GM21737 (cell line): Measurements from ENCODE around the gene GDF9.

Experiments
- ATAC-seq: cut with Tn5 transposase; IDR thresholded peaks from one replicate; pipeline ENCODE4 v1.9.1; 2021; ENCODE audit warnings: mild to moderate bottlenecking, moderate library complexity; ENCODE audit not compliant: unreplicated experiment

Gene GDF9

GRCh38 chr5:132822650-132823480 lies 43.4 kb downstream of the GDF9 start:
- ATAC-seq: no peak

DNA sequence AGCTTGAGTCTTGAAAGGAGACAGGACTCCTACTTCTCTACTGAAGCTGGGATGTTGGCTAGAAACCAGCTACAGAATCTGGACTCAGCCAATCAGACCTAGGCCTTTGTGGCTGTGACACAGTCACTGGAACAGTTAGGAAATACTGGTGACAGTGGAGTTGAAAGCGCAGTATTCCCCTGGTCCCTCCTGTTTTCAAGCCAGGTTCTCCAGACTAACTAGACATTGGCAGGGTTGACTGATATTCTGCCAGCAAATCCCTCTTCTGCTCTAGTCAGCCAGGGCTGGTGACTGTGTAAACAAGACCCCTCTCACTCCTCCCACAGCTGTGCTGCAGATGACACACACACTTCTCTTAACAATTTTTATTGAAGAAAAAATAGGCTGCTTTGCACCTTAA lies 44.5 kb downstream of the GDF9 start:
- ATAC-seq: no peak

GRCh38 chr5:132821350-132821749 lies 44.9 kb downstream of the GDF9 start:
- no peak for ATAC-seq

DNA sequence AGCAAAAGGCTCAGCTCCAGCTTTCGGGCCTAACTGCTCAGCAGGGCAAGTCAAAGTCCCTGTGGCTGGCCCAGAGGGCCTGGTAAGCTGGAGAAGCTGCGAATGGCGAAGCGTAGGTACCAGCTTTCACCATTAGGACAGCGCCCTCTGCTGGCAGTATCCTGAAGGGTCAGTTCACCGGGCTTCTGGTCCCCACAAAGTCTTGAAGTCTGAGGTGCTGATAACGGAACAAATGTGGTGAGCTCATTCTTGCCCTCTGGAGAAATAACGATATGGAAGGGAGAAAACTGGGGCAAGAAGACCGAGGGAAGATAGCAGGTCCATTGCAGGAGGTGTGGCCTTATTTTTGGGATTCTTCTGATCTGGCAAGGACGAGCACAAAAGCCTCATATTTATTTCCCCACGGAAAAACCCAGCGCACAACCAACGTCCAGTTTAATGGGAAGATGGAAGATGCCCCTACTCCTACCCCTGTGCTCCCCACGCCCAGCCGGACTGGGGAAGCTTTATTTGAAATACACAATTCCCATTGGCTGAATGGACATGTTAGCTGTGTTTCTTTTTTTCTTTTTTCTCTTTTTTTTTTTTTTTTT lies 46.0 kb downstream of the GDF9 start:
- peak; percentile 60 for ATAC-seq

GRCh38 chr5:132819468-132819867 lies 46.8 kb downstream of the GDF9 start:
- ATAC-seq: no peak

DNA sequence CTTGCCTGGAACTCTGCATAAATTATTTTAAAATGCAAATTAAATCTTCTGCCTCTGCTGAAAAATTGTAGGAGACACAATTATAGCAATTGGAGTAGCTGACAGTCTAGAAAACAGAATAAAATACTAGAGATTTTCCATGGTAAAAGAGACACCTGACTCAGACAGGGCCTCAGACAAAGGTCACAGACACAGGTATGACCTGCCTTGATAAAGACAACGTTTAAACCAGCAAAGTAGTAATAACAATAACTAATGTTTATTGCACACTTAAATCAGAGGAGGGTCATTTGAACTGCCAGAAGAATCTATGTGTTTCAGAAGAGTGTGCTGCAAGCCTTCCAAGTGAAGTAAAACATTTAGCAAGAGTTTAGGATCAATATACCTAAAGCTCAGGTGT lies 49.3 kb downstream of the GDF9 start:
- ATAC-seq: no peak

DNA sequence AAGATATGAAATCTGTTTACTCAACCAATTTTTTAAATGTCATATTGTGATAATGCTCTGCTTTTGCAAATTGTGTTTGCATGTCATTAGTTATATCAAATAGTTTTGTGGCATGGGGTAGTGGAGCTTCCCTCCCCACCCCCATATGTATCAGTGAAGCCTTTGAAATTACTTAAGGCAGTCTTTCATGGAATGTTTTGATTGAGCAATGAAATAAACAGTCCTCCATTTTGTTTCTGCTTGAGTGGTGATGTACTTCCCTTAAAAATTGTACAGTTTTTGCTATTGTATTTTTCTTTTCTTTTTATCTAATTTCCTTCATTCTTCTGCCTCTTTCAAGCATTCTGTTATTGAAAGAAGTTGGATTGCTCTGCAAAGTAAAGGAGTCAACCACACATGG lies 49.7 kb downstream of the GDF9 start:
- ATAC-seq: no peak

DNA sequence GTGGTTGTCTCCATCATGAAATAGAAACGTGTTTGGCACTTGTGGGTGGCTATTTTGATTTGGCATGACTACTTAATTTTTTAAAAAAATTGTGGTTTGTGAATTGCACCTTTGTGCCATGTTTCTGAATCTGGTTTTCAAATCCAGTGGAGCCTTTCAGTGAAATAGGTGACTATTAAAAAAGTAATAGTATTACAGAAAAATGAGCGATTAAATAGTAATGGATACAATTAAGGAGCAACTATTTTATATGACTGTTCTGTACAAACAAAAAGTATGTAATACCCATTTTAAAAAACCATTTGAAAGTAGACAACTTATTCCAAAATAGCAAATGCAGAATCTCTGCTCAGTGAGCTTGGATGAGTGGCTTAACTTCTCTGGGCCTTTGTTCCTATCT lies 50.2 kb downstream of the GDF9 start:
- no peak for ATAC-seq

GRCh38 chr5:132815454-132815853 lies 50.8 kb downstream of the GDF9 start:
- no peak for ATAC-seq

- ATAC-seq: no peak
Observed at GRCh38 chr5:132814503-132815294, 51.6 kb downstream of the GDF9 start.

GRCh38 chr5:132813599-132814502 lies 52.4 kb downstream of the GDF9 start:
- no peak for ATAC-seq

DNA sequence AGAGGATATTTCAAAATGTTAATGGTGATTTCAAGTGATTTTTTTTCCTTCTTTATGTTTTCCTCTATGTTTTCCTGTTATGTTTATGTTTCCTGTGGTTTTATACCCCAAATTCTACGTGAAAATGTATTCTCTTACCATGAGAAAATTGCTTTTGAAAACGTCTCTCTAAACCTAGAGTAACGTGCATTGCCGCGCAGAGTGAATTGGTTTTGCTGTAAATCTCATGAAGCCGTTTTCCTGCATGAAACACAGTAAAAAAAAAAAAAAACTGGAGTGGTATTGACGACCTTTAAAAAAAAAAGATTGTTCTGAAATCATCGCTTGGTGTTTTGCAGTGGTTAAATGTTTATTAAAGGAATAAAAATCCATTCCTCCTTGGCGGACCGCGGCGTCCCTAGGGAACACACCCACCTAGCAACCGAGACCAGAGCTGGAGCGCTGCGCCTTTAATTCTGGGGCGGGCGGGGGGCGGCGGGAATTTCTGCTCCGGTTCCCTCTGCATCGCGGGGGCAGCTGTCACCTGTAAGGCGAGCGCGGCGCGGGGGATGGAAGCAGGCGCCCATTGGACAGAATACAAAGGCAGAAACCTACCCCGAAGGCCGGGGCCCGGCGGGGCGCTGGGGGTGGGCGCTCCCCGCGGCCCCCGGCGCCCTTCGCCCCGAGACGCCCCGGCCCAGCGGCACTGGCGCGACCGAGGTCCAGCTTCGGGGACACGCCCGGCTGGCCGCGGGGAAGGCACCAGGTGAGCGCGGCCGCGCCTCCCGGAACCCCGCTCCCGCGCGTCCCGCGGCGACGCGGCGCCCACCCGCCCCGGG lies 53.3 kb downstream of the GDF9 start, which contains the start of gene SOWAHA:
TSS of gene SOWAHA (plus strand) at position 522 of the 818 bp plus-strand sequence. CDS start 320 bp downstream, outside the sequence.
- no peak for ATAC-seq

GRCh38 chr5:132812123-132812765 lies 54.0 kb downstream of the GDF9 start:
- no peak for ATAC-seq
